AG09309 (cell line): ENCODE measurements around the gene ADRB2.

Experiments used
- DNase-seq: peaks from one replicate; pipeline ENCODE4 v3.0.0-alpha.2; 2010; ENCODE audit warnings: low read depth
- H3K4me3 ChIP-seq: 2 replicates; pipeline ENCODE4 v1.5.1; 2011; ENCODE audit warnings: mild to moderate bottlenecking, low read depth, low read length, moderate library complexity; ENCODE audit not compliant: control insufficient read depth
- TF ChIP-seq, protein P1 (sequence below): IDR thresholded peaks from 2 replicates; pipeline ENCODE4 v1.5.1; 2011; ENCODE audit warnings: mild to moderate bottlenecking, low read depth, low read length, inconsistent platforms; ENCODE audit not compliant: insufficient read depth, control insufficient read depth; ENCODE audit errors: missing control alignments

Gene ADRB2

DNA sequence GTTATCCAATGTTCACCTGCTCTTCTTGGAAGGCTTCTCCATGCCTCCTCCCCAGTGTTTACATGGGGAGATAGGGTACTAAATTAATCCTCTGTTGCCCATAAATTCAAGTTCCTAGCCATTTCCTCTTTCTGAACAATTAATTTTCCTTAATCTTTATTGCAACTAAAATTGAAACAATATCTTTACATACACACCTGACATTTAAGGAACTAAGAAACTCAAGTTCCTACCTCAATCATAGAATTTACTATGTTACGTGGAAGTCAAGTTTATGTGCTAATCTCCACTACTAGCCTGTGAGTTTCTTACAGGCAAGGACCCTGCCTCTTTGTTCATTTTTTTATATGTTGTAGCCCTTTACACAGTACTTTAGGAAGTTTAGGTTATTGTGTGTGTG lies 10.1 kb upstream of the ADRB2 start:
- no peak for DNase-seq
- no peak overlapping the region for H3K4me3 ChIP-seq
- TF ChIP-seq, protein P1, sequence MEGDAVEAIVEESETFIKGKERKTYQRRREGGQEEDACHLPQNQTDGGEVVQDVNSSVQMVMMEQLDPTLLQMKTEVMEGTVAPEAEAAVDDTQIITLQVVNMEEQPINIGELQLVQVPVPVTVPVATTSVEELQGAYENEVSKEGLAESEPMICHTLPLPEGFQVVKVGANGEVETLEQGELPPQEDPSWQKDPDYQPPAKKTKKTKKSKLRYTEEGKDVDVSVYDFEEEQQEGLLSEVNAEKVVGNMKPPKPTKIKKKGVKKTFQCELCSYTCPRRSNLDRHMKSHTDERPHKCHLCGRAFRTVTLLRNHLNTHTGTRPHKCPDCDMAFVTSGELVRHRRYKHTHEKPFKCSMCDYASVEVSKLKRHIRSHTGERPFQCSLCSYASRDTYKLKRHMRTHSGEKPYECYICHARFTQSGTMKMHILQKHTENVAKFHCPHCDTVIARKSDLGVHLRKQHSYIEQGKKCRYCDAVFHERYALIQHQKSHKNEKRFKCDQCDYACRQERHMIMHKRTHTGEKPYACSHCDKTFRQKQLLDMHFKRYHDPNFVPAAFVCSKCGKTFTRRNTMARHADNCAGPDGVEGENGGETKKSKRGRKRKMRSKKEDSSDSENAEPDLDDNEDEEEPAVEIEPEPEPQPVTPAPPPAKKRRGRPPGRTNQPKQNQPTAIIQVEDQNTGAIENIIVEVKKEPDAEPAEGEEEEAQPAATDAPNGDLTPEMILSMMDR: no peak

DNA sequence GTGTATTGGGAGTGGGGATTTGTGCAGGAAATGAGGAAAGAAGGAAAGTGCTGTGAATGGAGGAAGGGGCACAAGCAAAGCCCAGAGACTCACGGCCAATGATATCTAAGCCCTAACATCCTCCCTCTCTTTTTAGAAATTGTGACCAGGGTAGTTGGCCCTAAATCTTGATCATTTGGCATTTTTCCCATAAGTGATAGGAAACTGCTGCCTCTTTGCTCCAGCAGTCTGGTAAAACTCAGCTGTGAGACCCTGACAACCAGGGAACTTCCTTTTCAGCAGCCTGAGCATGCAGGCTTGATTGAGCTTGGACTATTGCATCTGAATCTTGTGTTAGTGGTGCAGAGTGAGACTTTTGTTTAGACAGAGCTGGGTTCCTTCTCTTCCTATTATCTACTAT lies 9.6 kb upstream of the ADRB2 start:
- TF ChIP-seq, protein P1: no peak
- DNase-seq: no peak
- no peak overlapping the region for H3K4me3 ChIP-seq

DNA sequence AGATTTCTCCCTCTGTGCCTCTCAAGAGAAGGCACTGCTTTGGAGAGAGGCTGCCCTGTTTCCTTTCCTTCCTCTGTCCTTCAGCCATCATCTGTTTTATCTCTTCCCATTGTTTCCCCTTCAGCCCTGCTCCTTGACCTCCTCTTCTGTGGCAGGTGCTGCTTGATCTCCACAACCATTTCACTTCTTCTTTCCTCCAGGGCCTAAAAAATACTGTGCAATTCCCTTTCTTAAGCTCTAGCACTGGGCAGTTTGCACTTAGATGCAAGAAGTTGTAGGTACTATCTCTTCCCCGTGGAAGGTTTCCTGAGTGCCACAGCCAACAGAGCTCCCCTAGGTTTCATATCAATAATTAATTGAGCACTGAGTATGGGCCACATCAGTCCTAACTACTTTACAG lies 8.8 kb upstream of the ADRB2 start:
- TF ChIP-seq, protein P1: no peak
- no peak overlapping the region for H3K4me3 ChIP-seq
- DNase-seq: no peak

DNA sequence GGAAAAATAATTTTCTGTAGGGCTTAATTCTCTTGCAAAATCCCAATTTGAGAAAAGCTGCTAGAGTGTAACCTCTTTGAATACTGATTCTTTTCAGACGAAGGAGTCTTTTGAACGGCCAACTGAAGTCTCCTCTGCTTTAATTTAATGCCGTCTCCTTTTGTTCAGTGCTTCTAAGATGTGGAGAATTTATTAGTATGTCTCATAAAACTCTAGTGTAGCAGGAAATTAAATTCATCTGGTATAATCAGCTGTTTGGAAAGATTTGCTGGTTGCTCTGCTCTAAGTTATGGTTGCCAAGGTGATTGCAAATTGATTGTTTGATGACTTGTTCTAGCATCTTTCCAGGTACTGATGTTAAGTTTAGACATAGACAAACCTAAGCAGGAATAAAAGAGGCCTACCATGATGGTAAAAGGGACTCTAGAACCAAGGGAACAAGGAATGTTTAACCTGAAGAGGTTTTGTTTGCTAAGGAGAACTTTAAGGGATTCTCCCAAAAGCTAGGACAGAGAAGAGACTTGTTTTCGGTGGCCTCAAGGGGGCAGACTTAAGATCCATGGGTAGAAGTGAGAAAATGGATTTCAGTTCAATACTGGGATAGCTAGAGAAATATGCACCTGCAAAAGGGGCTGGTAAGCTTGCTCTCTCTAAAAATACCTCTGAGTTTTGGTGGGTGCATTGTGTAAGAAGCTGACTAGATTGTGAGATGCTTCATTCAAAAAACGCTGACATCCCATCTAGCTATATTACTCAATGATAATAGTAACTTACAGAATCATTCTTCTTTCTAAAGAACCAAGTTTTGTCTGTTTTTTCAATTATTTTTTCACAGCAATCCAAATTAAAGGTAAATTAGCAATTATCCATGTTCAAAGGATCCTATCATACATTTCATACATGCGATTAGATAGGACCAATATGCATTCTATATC lies 5.7 kb upstream of the ADRB2 start:
- no peak for DNase-seq
- no peak overlapping the region for H3K4me3 ChIP-seq
- TF ChIP-seq, protein P1: peak; percentile 75

DNA sequence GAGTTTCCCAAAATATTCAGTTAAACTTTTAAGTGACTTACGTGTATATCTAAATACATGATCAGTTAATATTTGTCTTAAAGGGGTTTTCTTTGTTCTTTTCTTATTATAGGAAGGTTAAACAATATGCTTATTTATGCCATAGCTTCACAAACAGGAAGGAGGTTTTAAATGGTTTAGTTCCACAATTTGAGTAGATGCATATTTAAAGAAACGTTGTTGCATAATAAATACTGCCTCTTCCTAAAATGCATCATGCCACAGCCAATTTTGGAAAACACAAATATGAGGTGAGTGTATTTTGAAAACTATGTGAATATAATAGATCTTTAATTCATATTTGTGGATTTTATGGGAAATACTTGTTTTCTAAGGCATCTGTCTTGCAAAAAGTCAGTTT lies 2.5 kb upstream of the ADRB2 start:
- DNase-seq: no peak
- TF ChIP-seq, protein P1: no peak
- H3K4me3 ChIP-seq: no peak overlapping the region

DNA sequence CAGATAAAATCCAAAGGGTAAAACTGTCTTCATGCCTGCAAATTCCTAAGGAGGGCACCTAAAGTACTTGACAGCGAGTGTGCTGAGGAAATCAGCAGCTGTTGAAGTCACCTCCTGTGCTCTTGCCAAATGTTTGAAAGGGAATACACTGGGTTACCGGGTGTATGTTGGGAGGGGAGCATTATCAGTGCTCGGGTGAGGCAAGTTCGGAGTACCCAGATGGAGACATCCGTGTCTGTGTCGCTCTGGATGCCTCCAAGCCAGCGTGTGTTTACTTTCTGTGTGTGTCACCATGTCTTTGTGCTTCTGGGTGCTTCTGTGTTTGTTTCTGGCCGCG lies 727 bp upstream of the ADRB2 start:
- DNase-seq: no peak
- peak overlapping the region; percentile 75 for H3K4me3 ChIP-seq
- TF ChIP-seq, protein P1: no peak

DNA sequence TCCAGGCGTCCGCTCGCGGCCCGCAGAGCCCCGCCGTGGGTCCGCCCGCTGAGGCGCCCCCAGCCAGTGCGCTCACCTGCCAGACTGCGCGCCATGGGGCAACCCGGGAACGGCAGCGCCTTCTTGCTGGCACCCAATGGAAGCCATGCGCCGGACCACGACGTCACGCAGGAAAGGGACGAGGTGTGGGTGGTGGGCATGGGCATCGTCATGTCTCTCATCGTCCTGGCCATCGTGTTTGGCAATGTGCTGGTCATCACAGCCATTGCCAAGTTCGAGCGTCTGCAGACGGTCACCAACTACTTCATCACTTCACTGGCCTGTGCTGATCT lies 294 bp downstream of the ADRB2 start:
- DNase-seq: no peak
- peak overlapping the region; percentile 75 for H3K4me3 ChIP-seq
- TF ChIP-seq, protein P1: no peak
